Activated B cell treated with CpG ODN at 0.5 μM for 24 hours (primary cell): ENCODE measurements around the gene LARP4B. TPM values are rescaled to one million over a fixed set of nuclear protein-coding genes. Genes with fewer than 3 reads are reported as not detected.

Source experiments
- ATAC-seq: fragments of 200-7000 bp; cut with Tn5 transposase; one replicate; pipeline ENCODE4 v1.10.0; 2021; ENCODE audit warnings: low read depth, mild to moderate bottlenecking, moderate library complexity
- CTCF ChIA-PET: fragments of 350-600 bp; sonication (Branson Sonifier 250); formaldehyde crosslinking; loops from one replicate; lab custom pipeline; 2021; ENCODE audit warnings: antibody characterized with exemption; lab: Charles Lee
- POLR2A ChIA-PET: fragments of 350-600 bp; sonication (Branson Sonifier 250); formaldehyde crosslinking; loops from one replicate; lab custom pipeline; 2021; ENCODE audit warnings: antibody characterized with exemption; lab: Charles Lee
- DNase-seq: peaks from one replicate; pipeline ENCODE4 v3.0.0; 2022
- H3K27ac Mint-ChIP-seq: one replicate; pipeline ENCODE4 v1.8.0; 2020; ENCODE audit warnings: mixed read lengths
- H3K27me3 Mint-ChIP-seq: one replicate; pipeline ENCODE4 v1.8.0; 2021; ENCODE audit warnings: mixed read lengths
- H3K36me3 Mint-ChIP-seq: one replicate; pipeline ENCODE4 v1.8.0; 2021; ENCODE audit warnings: low read depth, mixed read lengths
- H3K4me1 Mint-ChIP-seq: one replicate; pipeline ENCODE4 v1.8.0; 2021; ENCODE audit warnings: mixed read lengths
- H3K4me3 Mint-ChIP-seq: one replicate; pipeline ENCODE4 v1.8.0; 2020; ENCODE audit warnings: mild to moderate bottlenecking, mixed read lengths
- H3K9me3 Mint-ChIP-seq: one replicate; pipeline ENCODE4 v1.8.0; 2020; ENCODE audit warnings: mixed read lengths
- CTCF ChIP-seq: fragments of 200-600 bp; IDR thresholded peaks from one replicate; pipeline ENCODE4 v1.8.0; 2022; ENCODE audit warnings: antibody characterized with exemption, mild to moderate bottlenecking
- intact Hi-C: fragments of 100-400 bp; cut with micrococcal nuclease; formaldehyde crosslinking; loops from one replicate; pipeline ENCODE4 v1.15.1; 2024
- total RNA-seq: library from RNA; stranded (reverse); gene quantifications from 2 replicates; pipeline ENCODE4 v1.2.3, GENCODE V29; 2022

The LARP4B gene
- total RNA-seq, 1 donor from 2014 or later = 103 TPM

GRCh38 chr10:774661-775244, 156.8 kb downstream of the LARP4B start:
- Mint-ChIP-seq H3K9me3 (peaks cover 6% of the 10 kb centered on the region), H3K27ac (no peak overlapping the region), H3K36me3 (no peaks in the 10 kb centered on the region), H3K4me3 (no peak overlapping the region), H3K27me3 (peaks cover 1% of the 10 kb centered on the region), H3K4me1 (no peaks in the 10 kb centered on the region)
- CTCF ChIA-PET = no interaction called here
- no peak for DNase-seq
- ATAC-seq = no peak
- POLR2A ChIA-PET = no interaction called here
- intact Hi-C loops = no loop called here
- TF ChIP-seq CTCF = no peak

GRCh38 chr10:774223-774622, 157.3 kb downstream of the LARP4B start:
- H3K9me3 Mint-ChIP-seq = peaks cover 8% of the 10 kb centered on the region
- POLR2A ChIA-PET = no interaction called here
- no peak for TF ChIP-seq CTCF

GRCh38 chr10:773562-774161, 157.8 kb downstream of the LARP4B start:
- TF ChIP-seq CTCF = no peak
- Mint-ChIP-seq H3K27ac (no peak overlapping the region), H3K9me3 (peaks cover 8% of the 10 kb centered on the region), H3K4me3 (no peak overlapping the region), H3K4me1 (no peaks in the 10 kb centered on the region), H3K27me3 (peaks cover 1% of the 10 kb centered on the region), H3K36me3 (no peaks in the 10 kb centered on the region)
- no peak for DNase-seq
- intact Hi-C loops = no loop called here
- POLR2A ChIA-PET = no interaction called here
- CTCF ChIA-PET = no interaction called here
- no peak for ATAC-seq

More at GRCh38 chr10:774223-774622, 157.3 kb downstream of the LARP4B start:
- DNase-seq (peak; percentile 9), ATAC-seq (no peak)
- Mint-ChIP-seq H3K36me3 (no peaks in the 10 kb centered on the region), H3K4me1 (no peaks in the 10 kb centered on the region), H3K27me3 (peaks cover 1% of the 10 kb centered on the region), H3K4me3 (no peak overlapping the region), H3K27ac (no peak overlapping the region)
- CTCF ChIA-PET = no interaction called here
- intact Hi-C loops = no loop called here

GRCh38 chr10:772227-772637, 159.3 kb downstream of the LARP4B start:
- H3K4me3 Mint-ChIP-seq = no peak overlapping the region
- intact Hi-C loops = no loop called here
- DNase-seq = peak; percentile 12
- no peak overlapping the region for H3K27ac Mint-ChIP-seq
- H3K9me3 Mint-ChIP-seq = peaks cover 18% of the 10 kb centered on the region
- H3K27me3 Mint-ChIP-seq = peaks cover 1% of the 10 kb centered on the region
- H3K4me1 Mint-ChIP-seq = no peaks in the 10 kb centered on the region
- POLR2A ChIA-PET = no interaction called here
- H3K36me3 Mint-ChIP-seq = no peaks in the 10 kb centered on the region
- ATAC-seq = no peak
- CTCF ChIA-PET = no interaction called here
- no peak for TF ChIP-seq CTCF

- Mint-ChIP-seq H3K36me3 (no peaks in the 10 kb centered on the region), H3K4me3 (no peak overlapping the region), H3K27me3 (peaks cover 1% of the 10 kb centered on the region), H3K27ac (no peak overlapping the region), H3K4me1 (no peaks in the 10 kb centered on the region), H3K9me3 (peaks cover 20% of the 10 kb centered on the region)
- DNase-seq (no peak), ATAC-seq (no peak)
- POLR2A ChIA-PET = no interaction called here
- intact Hi-C loops = no loop called here
- no peak for TF ChIP-seq CTCF
- CTCF ChIA-PET = no interaction called here
Observed at GRCh38 chr10:771647-772046, 159.9 kb downstream of the LARP4B start.
